ENCODE measurements around the gene EMILIN2.

The EMILIN2 gene

GRCh38 chr18:2902327-2902726, 55.5 kb downstream of the EMILIN2 start:
- Histone ChIP-seq H3K4me3 (ENCODE audit: low read length) (no peak overlapping the region), H3K36me3 (ENCODE audit: insufficient read depth, low read length) (no peaks in the 10 kb centered on the region), H3K4me1 (ENCODE audit: insufficient read depth, low read length) (no peaks in the 10 kb centered on the region), H3K27me3 (ENCODE audit: insufficient read depth, low read length) (peaks cover 10% of the 10 kb centered on the region), H3K9me3 (ENCODE audit: low read length) (no peaks in the 10 kb centered on the region), H2AFZ (ENCODE audit: low read depth, low read length) (no peak overlapping the region)

- Histone ChIP-seq H3K4me3 (ENCODE audit: low read length) (no peak overlapping the region), H2AFZ (ENCODE audit: low read depth, low read length) (no peak overlapping the region), H3K4me1 (ENCODE audit: insufficient read depth, low read length) (no peaks in the 10 kb centered on the region), H3K9me3 (ENCODE audit: low read length) (no peaks in the 10 kb centered on the region), H3K27me3 (ENCODE audit: insufficient read depth, low read length) (peaks cover 12% of the 10 kb centered on the region), H3K36me3 (ENCODE audit: insufficient read depth, low read length) (no peaks in the 10 kb centered on the region)
Observed at GRCh38 chr18:2903006-2903405, 56.2 kb downstream of the EMILIN2 start.

DNA sequence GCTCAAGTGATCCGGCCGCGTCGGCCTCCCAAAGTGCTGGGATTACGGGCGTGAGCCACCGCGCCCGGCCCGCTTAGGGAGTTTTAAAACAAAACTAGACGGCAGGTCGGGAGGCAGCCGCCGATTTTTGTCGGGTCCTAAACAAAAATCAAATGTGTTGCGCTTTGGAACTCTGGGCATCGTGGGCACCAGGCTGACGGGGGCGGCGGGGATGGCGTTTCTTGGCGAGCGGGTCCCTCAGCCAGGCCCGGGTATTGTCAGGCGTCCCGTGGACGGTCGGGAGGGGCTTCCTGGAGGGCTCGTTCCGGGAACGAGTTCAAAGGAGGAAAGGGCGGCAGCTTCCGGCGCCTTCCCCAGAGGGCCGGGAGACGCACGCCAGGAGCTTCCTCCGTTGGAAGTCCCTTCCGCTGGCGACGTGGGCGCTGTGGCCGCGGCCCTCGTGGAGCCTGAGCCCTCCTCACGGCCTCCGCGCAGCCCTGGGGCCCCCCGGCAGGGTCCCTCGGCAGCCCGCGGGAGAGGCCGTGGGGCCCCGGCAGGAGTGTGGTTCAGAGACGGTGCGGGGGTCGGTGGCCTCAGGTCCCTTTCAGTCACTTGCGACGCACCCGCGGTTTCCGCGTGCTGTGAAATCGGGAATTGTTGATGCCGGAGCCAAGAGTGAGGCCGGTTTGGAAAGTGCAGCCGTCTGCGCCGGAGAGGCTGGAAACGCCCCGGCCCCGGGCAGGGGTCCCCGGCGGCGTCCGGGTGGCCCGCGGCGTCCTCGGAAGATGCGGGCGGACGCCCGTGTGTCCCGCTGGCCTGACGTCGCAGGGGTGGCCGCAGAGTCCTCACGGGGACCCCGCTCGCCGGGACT, 59.3 kb downstream of the EMILIN2 start:
- Histone ChIP-seq H3K36me3 (ENCODE audit: insufficient read depth, low read length) (no peaks in the 10 kb centered on the region), H2AFZ (ENCODE audit: low read depth, low read length) (no peak overlapping the region), H3K4me1 (ENCODE audit: insufficient read depth, low read length) (no peaks in the 10 kb centered on the region), H3K27me3 (ENCODE audit: insufficient read depth, low read length) (peaks cover 12% of the 10 kb centered on the region), H3K4me3 (ENCODE audit: low read length) (no peak overlapping the region), H3K9me3 (ENCODE audit: low read length) (no peaks in the 10 kb centered on the region)

GRCh38 chr18:2906704-2907549, 60.1 kb downstream of the EMILIN2 start:
- peaks cover 12% of the 10 kb centered on the region for H3K27me3 ChIP-seq (ENCODE audit: insufficient read depth, low read length)
- H3K36me3 ChIP-seq (ENCODE audit: insufficient read depth, low read length), result no peaks in the 10 kb centered on the region
- H3K4me1 ChIP-seq (ENCODE audit: insufficient read depth, low read length), result no peaks in the 10 kb centered on the region
- no peaks in the 10 kb centered on the region for H3K9me3 ChIP-seq (ENCODE audit: low read length)
- H2AFZ ChIP-seq (ENCODE audit: low read depth, low read length), result no peak overlapping the region
- H3K4me3 ChIP-seq (ENCODE audit: low read length), result no peak overlapping the region

DNA sequence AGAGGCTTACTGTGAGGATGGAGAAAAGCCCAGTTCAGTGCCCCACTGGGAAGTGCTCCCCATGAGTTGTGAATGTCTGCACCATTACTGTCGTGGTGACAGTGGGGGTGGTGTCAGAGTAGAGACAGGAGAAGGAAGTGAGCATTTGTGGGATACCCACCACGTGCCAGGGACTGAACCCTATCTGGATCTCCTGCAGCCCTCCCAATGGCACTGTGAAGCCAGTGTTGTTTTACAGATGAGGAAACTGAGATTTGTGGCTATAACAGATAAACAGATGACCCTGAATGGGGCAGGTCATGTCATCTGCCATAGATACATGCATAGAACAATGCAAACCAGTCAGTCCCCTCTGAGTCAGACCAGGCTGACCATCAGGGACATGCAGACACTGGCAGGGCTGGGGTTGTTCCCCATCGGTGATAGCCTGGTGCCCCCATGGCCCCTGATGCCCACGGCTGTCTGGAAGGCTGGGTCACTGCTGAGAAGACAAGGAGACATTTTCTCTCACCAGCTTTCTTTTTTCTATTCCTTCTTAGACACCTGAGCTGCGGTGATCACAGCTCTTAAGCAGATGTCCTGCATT, 60.8 kb downstream of the EMILIN2 start:
- Histone ChIP-seq H2AFZ (ENCODE audit: low read depth, low read length) (no peak overlapping the region), H3K27me3 (ENCODE audit: insufficient read depth, low read length) (peaks cover 11% of the 10 kb centered on the region), H3K9me3 (ENCODE audit: low read length) (no peaks in the 10 kb centered on the region), H3K36me3 (ENCODE audit: insufficient read depth, low read length) (no peaks in the 10 kb centered on the region), H3K4me1 (ENCODE audit: insufficient read depth, low read length) (no peaks in the 10 kb centered on the region), H3K4me3 (ENCODE audit: low read length) (no peak overlapping the region)

- no peak overlapping the region for H2AFZ ChIP-seq (ENCODE audit: low read depth, low read length)
Observed at GRCh38 chr18:2908166-2908945, 61.5 kb downstream of the EMILIN2 start.

GRCh38 chr18:2908946-2909335, 62.1 kb downstream of the EMILIN2 start:
- Histone ChIP-seq H3K27me3 (ENCODE audit: insufficient read depth, low read length) (peaks cover 8% of the 10 kb centered on the region), H2AFZ (ENCODE audit: low read depth, low read length) (no peak overlapping the region), H3K4me3 (ENCODE audit: low read length) (no peak overlapping the region), H3K4me1 (ENCODE audit: insufficient read depth, low read length) (no peaks in the 10 kb centered on the region), H3K36me3 (ENCODE audit: insufficient read depth, low read length) (peaks cover under 1% of the 10 kb centered on the region), H3K9me3 (ENCODE audit: low read length) (no peaks in the 10 kb centered on the region)

More at GRCh38 chr18:2908166-2908945, 61.5 kb downstream of the EMILIN2 start:
- Histone ChIP-seq H3K4me1 (ENCODE audit: insufficient read depth, low read length) (no peaks in the 10 kb centered on the region), H3K36me3 (ENCODE audit: insufficient read depth, low read length) (no peaks in the 10 kb centered on the region), H3K4me3 (ENCODE audit: low read length) (no peak overlapping the region), H3K9me3 (ENCODE audit: low read length) (no peaks in the 10 kb centered on the region), H3K27me3 (ENCODE audit: insufficient read depth, low read length) (peaks cover 8% of the 10 kb centered on the region)

GRCh38 chr18:2909431-2910140, 62.8 kb downstream of the EMILIN2 start:
- no peaks in the 10 kb centered on the region for H3K4me1 ChIP-seq (ENCODE audit: insufficient read depth, low read length)
- peaks cover 6% of the 10 kb centered on the region for H3K36me3 ChIP-seq (ENCODE audit: insufficient read depth, low read length)
- no peak overlapping the region for H3K4me3 ChIP-seq (ENCODE audit: low read length)
- H2AFZ ChIP-seq (ENCODE audit: low read depth, low read length), result no peak overlapping the region
- H3K9me3 ChIP-seq (ENCODE audit: low read length), result no peaks in the 10 kb centered on the region
- peaks cover 8% of the 10 kb centered on the region for H3K27me3 ChIP-seq (ENCODE audit: insufficient read depth, low read length)

GRCh38 chr18:2910261-2910660, 63.5 kb downstream of the EMILIN2 start:
- H3K36me3 ChIP-seq (ENCODE audit: insufficient read depth, low read length), result peaks cover 6% of the 10 kb centered on the region

DNA sequence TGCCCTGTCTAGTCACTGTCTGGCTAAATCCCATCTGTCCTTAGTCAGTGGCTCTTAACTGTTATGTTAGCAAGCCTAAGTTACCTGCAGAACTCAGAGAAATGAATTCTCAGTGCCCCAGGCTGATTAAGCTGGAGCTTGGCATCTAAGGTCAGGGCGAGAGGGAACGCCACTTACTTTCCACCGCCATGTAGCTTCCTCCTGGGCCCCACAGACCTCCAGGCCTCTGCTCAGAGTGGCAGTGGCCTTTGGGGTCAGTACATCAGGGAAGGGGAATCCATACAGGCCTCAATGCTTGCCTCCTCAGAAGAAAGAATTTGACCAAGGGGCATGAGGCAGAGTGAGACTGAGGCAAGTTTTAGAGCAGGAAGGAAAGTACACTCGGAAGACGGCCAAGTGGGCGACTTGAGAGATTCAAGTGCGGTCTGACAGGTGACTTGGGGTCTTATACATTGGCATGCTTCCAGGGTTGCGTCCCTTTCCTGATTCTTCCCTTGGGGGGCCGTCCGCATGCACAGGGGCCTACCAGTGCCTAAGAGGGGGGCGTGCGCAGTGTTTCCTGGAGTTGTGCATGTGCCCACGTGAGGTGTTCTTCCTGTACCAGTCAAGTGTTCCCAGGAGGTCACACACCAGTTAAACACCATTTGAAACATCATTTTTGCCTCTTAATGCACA, 64.1 kb downstream of the EMILIN2 start:
- no peak overlapping the region for H3K4me3 ChIP-seq (ENCODE audit: low read length)
- H3K4me1 ChIP-seq (ENCODE audit: insufficient read depth, low read length), result no peaks in the 10 kb centered on the region
- no peaks in the 10 kb centered on the region for H3K9me3 ChIP-seq (ENCODE audit: low read length)
- peaks cover 8% of the 10 kb centered on the region for H3K27me3 ChIP-seq (ENCODE audit: insufficient read depth, low read length)
- no peak overlapping the region for H2AFZ ChIP-seq (ENCODE audit: low read depth, low read length)
- H3K36me3 ChIP-seq (ENCODE audit: insufficient read depth, low read length), result peaks cover 6% of the 10 kb centered on the region

More at GRCh38 chr18:2910261-2910660, 63.5 kb downstream of the EMILIN2 start:
- Histone ChIP-seq H3K9me3 (ENCODE audit: low read length) (no peaks in the 10 kb centered on the region), H3K4me3 (ENCODE audit: low read length) (no peak overlapping the region), H3K27me3 (ENCODE audit: insufficient read depth, low read length) (peaks cover 8% of the 10 kb centered on the region), H3K4me1 (ENCODE audit: insufficient read depth, low read length) (no peaks in the 10 kb centered on the region), H2AFZ (ENCODE audit: low read depth, low read length) (no peak overlapping the region)

DNA sequence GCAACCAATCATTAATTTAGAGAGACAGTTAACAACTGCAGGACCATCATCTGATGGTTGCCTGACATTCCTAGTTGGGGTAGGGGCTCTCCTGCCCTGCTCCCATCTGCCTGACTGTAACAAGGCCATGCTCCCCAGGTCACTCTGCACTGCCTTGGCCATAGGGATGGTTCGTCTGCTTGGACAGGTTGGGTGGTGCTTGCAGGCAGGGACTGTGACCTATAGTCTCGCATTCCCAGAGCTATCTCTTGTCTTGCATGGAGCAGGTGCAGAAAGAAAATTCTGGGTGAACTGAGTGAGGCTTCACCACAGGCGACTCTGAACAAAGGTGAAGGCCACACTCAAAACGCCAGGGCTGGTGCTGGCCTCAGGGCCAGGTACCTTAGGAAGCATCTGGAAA, 64.7 kb downstream of the EMILIN2 start:
- no peaks in the 10 kb centered on the region for H3K9me3 ChIP-seq (ENCODE audit: low read length)
- peaks cover 3% of the 10 kb centered on the region for H3K27me3 ChIP-seq (ENCODE audit: insufficient read depth, low read length)
- peaks cover 3% of the 10 kb centered on the region for H3K4me1 ChIP-seq (ENCODE audit: insufficient read depth, low read length)
- no peak overlapping the region for H3K4me3 ChIP-seq (ENCODE audit: low read length)
- peaks cover 6% of the 10 kb centered on the region for H3K36me3 ChIP-seq (ENCODE audit: insufficient read depth, low read length)
- no peak overlapping the region for H2AFZ ChIP-seq (ENCODE audit: low read depth, low read length)
